Stimulated activated CD4-positive, alpha-beta T cell treated with anti-CD3 and anti-CD28 coated beads, Interleukin-4, amount 100 ng/mL, for 1 hour (primary cell): Measurements from ENCODE around the gene PRXL2A.
"Not testable (repeated sequence)": the region's sequence is repeated elsewhere in the genome, so short reads cannot be mapped to it uniquely, and the experiment has no call there.

Experiments used
- DNase-seq: peaks from one replicate; pipeline ENCODE4 v3.0.0-alpha.2; 2020

The PRXL2A gene

GRCh38 chr10:80411681-80412220 is 3.4 kb downstream of the PRXL2A start:
- DNase-seq, result no peak

DNA sequence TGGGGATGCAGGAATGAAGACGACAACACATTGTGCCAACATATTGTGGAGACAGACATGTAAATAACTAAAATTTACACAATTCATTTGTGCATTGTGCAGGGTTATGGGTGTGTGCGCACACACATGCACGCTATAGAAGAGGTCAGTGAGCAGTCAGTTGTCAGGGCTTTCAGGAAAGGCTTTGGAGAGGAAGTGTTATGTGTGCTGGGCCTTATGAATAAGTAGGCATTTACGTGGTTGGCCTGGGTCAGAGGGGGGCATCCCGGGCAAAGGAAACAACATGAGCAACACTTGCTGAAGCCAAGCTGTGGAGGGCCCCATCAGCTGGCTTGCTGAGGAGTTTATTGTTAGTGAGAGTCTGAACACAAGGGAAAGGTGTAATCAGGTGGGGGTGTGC is 4.1 kb downstream of the PRXL2A start:
- DNase-seq, result no peak

GRCh38 chr10:80413271-80413996 is 5.1 kb downstream of the PRXL2A start:
- DNase-seq, result no peak

- DNase-seq, result no peak
These were observed 6.0 kb downstream of the PRXL2A start for GRCh38 chr10:80414142-80414895.

DNA sequence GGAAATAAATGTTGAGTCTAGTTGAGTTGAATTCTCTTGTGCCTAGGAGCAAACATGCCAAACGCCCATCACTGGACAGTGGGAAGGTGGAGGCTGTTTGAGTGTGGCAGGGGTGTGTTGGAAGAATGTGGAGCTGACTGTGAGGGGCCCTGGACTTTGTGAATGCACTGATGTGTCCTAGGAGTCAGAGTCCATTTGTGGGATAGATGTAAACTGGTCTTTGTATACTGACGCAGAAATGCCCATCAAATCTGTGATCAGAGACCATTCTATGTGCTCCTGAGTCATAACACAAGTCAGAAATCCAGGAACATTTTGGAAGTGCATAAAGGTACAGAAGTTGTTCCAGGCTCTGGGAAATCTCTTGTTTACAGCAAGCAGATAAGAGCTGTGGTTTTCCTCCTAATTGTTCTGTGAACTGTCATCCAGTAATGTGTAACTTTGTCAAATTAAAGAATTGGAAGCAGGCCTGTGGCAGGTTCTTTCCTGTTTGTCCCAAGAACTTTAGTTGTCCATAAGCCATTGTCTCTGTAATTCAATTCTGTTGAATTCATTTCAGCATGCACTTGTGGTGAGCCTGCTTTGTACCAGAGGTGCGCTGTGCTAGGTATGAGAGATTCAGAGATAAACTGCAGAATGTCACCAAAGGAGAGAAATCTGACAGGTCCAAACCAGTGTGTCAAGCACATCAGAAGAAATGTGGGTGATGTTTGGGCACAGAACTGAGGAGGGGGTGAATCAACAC is 7.6 kb downstream of the PRXL2A start:
- no peak for DNase-seq

DNA sequence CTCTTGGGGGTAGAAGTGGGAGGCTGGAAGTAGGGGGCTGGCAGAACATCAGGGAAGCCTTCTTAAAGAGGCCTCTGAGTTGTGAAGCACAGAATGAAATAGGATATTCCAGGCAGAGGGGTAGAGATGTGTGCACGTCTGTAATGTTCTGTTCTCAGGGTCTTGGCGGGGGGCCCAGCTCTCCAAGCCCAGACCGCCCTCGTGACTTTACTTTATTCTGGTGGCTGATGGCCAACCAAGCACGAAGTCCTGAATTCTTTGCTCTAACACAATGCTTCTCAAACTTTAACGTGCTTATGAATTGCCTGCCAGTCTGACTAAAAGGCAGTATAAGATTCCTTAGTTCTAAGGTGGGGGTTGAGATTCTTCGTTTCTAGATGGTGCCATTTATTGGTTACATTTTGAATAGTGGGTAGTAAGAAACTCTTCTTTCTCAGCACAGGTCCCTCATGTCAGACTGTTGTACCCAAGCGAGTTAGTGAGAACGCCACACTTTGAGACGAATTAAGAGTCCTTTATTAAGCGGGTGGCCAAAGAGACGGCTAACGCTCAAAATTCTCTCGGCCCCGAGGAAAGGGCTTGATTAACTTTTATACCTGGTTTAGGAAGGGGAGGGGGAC is 8.2 kb downstream of the PRXL2A start:
- no peak for DNase-seq

GRCh38 chr10:80417256-80417655 is 8.9 kb downstream of the PRXL2A start:
- DNase-seq, result not testable (repeated sequence)

GRCh38 chr10:80421050-80421706 is 12.8 kb downstream of the PRXL2A start:
- DNase-seq, result no peak

- DNase-seq, result no peak
These were observed 13.6 kb downstream of the PRXL2A start for GRCh38 chr10:80421707-80422536.

DNA sequence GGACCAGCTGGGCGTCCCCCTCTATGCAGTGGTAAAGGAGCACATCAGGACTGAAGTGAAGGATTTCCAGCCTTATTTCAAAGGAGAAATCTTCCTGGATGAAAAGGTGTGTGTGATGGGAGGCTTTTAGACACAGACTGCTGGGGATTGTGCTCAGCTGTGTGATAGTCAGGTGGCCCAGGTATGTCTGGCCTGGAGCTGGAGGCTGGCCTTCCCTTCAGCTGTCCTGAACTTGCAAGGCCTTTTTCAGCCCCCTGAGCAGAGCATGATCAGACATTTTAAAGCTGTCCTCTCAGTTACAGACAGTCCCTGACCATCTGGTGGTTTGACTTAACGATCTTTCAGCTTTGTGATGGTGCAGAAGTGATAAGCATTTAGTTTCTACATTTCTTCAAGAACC is 17.6 kb downstream of the PRXL2A start:
- no peak for DNase-seq

DNA sequence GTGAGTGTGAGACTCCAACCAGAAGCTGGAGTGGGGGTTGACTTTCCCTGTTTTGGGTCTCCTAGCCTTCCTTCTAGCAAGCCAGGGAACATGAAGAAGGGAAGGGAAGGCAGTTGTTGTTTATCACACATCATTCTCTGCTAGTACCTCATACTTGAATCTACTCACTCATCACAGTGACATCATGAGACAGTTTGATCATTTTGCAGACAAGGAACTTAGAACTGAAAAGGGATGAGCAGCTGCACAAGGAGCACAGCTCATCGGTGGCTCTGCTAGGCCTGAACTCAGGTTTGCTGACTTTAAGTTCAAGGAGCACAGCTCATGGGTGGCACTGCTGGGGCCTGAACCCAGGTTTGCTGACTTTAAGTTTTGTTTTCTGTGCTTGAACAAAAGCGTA is 19.2 kb downstream of the PRXL2A start:
- no peak for DNase-seq

GRCh38 chr10:80429521-80429973 is 21.2 kb downstream of the PRXL2A start:
- no peak for DNase-seq

DNA sequence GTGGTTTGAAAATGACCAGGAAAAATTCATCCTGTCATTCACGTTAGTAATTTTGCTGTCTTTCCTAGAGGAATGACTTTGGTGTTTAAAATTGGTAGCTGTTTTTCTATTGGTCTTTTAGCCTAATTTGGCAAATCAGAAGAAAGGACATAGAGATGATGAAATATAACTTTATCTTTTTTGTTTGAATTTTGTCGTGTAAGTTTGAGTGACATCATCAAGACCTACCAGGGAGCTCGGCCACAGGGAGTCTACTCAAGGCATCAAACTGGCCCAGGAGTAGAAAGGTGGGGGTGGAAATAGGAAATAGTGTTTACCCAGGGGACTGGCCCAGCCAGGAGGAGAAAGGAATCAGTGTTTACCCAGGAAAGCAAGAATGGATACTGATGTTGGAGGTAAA is 24.8 kb downstream of the PRXL2A start:
- no peak for DNase-seq

GRCh38 chr10:80436446-80437098 is 28.2 kb downstream of the PRXL2A start:
- no peak for DNase-seq

- no peak for DNase-seq
These were observed 28.9 kb downstream of the PRXL2A start for GRCh38 chr10:80437227-80437626.

DNA sequence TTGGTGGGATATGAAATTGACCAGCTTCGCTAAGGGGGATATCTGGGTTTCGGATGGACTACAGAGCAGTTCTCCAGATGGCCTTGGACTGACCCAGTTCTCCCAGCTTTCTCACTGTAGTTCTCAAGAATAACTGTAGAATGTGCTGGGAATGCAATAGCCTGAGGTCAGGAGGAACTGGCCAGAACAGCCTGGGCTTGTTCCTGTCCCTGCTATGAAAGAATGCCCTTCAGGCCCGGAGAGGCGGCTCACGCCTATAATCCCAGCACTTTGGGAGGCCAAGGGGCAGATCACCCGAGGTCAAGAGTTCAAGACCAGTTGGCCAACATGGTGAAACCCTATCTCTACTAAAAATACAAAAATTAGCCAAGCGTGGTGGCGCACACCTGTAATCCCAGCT is 33.5 kb downstream of the PRXL2A start:
- no peak for DNase-seq

DNA sequence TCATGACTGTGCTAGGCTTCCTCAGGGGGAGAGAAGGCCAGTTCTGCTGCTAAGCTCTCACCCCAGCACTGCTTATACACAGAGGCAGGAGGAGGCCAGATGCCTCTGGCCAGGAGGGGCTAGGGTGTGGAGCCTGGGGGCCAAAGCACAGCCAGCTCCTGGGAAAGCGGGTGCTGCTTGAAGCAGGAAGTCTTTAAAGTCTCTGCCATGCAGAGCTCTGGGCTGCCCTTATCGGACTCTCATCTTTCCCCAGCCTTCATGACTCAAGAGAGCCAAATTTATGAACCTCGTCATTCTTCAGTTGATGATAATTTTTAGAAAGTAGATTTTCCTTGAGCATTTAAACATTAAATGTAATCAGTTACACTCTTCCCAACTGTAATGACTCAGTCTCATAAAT is 34.5 kb downstream of the PRXL2A start:
- no peak for DNase-seq

GRCh38 chr10:80443531-80443974 is 35.2 kb downstream of the PRXL2A start:
- no peak for DNase-seq

DNA sequence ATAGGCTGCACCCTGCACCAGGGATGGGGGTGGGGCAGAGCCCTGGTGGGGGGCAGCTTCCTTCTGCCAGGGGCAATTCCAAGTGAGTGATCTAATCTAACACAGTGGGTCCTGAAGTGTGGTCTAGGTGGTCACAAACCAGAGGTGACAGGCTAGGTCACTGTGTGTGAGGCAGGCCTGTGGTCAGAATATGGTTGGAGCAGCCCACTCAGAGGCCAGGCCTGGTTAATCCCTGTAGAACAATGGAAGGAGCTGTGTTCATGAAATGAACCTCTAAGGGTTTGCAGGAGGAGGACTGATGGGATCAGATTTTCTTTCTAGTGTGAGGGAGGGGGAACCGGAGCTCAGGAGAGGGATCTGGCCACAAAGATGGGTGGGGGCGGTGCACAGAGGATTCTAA is 35.8 kb downstream of the PRXL2A start:
- no peak for DNase-seq

- peak; percentile 73 for DNase-seq
These were observed 36.4 kb downstream of the PRXL2A start for GRCh38 chr10:80444646-80445319.
